Large intestine (tissue), 3 donors: ENCODE measurements around the gene SP6. TPM values are rescaled to one million over a fixed set of nuclear protein-coding genes. Genes with fewer than 3 reads are reported as not detected.

Experiments
- DNase-seq, 2 donors: peaks; one replicate each; pipeline versions ENCODE4 v3.0.0 to v3.0.0-alpha.2; 2013
- H3K27ac ChIP-seq: one replicate; pipeline ENCODE4 v1.5.1; 2013; ENCODE audit warnings: low read length
- H3K27me3 ChIP-seq: 2 replicates; pipeline ENCODE4 v1.6.1; 2013; ENCODE audit warnings: low read length; ENCODE audit not compliant: control insufficient read depth, insufficient read depth
- H3K36me3 ChIP-seq: 2 replicates; pipeline ENCODE4 v1.6.1; 2013; ENCODE audit warnings: low read length; ENCODE audit not compliant: control insufficient read depth, insufficient read depth
- H3K4me1 ChIP-seq: one replicate; pipeline ENCODE4 v1.6.1; 2013; ENCODE audit warnings: low read length; ENCODE audit not compliant: control insufficient read depth, insufficient read depth
- H3K4me3 ChIP-seq: one replicate; pipeline ENCODE4 v1.5.1; 2013; ENCODE audit warnings: low read length
- H3K9me3 ChIP-seq: one replicate; pipeline ENCODE4 v1.6.1; 2013; ENCODE audit warnings: mild to moderate bottlenecking, low read depth, low read length, moderate library complexity; ENCODE audit not compliant: control insufficient read depth
- WGBS: methylation state at CpG from one replicate; pipeline ENCODE4 v1.1.5; 2013; ENCODE audit warnings: low lambda C conversion rate; ENCODE audit not compliant: insufficient coverage; 5-methylcytosine and 5-hydroxymethylcytosine counted together
- polyA plus RNA-seq: library from polyadenylated mRNA; unstranded; fragments of 120-200 nt; gene quantifications from one replicate; pipeline ENCODE4 v1.2.1, GENCODE V29; 2013

SP6 gene
- polyA plus RNA-seq, 1 donor, result 1.4 TPM

DNA sequence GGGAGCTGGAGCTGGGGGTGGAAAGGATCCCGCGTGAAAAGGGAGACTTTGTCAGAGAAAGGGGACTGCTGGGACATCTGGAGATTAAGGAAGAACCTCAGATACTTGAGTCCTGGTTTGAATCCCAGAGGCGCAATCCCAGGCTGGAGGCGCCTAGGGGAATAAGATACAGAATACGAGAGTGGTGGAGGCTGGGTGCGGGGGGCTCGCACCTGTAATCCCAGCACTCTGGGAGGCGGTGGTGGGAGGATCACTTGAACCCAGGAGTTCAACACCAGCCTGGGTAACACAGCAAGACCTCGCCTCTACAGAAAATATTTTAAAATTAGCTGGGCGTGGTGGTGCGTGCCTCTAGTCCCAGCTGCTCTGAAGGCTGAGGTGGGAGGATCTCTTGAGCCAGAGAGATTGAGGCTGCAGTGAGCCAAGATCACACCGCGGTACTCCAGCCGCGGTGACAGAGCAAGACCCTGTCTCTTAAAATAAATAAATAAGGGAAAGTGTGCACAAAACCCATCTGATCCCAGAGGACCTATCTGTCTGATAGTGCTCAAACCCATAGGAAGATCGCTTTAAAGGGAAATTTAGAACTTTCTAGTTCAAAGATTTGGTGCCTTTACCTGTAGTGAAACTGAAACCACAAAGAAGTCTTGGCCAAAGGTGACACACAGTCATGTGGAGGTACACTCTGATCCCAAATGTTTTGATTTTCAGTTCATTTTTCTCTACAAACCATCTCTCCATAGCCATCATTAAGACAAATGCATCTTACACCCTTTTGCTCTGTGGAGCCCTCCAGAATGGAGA is 9.3 kb downstream of the SP6 start:
- no CpG with 5 or more reads among the region's 16 CpGs for WGBS
- Histone ChIP-seq H3K36me3 (peaks cover 23% of the 10 kb centered on the region), H3K4me1 (peaks cover 65% of the 10 kb centered on the region), H3K4me3 (no peak overlapping the region), H3K27me3 (peaks cover 9% of the 10 kb centered on the region), H3K9me3 (no peaks in the 10 kb centered on the region), H3K27ac (peak overlapping the region; percentile 76)
- DNase-seq, result peak in 1 of 2 donors; percentile 49

DNA sequence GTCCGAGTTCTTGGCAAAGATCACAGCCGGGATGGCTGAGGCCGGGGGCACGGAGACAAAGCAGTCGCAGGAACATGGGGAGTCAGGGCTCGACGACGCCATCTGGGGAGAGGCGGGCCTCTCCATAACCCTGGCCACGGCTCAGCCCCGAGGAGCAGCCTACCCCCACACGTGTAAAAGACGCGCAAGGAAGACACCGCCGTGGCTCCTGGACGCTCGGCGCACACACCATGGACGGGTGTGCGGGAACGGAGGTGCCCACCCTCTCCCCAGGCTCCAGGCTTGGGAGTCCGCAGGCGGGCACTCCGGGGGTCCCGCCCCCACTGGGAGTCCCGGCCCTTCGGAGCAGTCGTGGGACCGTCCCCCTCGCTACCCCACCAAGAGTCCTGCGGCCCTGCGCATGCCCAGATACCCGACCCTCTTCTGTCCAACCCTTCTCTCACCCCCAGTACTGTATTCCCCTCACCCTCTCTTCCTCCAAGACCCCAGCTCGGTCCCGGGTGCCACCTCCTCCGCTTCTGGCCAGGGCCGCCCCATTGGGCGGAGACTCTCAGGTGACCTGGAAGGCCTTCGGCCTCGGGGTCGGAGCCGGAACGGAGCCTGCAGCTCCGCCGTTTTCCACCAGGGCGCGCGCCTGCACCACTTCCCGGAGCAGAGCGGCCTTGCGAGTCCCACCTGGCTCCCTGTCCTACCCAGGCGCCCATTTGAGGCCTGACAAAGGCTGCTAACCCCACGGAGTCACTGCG is 10.0 kb downstream of the SP6 start, which contains the start of gene SCRN2:
Gene SCRN2 (minus strand): TSS at position 532 of the 746 bp plus-strand sequence. CDS start 430 bp downstream, at position 102.
- H3K4me1 ChIP-seq, result peaks cover 65% of the 10 kb centered on the region
- H3K9me3 ChIP-seq, result no peaks in the 10 kb centered on the region
- peaks cover 2% of the 10 kb centered on the region for H3K27me3 ChIP-seq
- DNase-seq, result peak; percentile 87 to 94
- no CpG with 5 or more reads among the region's 55 CpGs for WGBS
- peak within 1 kb of the TSS; percentile 76 for H3K27ac ChIP-seq
- peaks cover 31% of the 10 kb centered on the region for H3K36me3 ChIP-seq
- H3K4me3 ChIP-seq, result peak within 1 kb of the TSS; percentile 96

DNA sequence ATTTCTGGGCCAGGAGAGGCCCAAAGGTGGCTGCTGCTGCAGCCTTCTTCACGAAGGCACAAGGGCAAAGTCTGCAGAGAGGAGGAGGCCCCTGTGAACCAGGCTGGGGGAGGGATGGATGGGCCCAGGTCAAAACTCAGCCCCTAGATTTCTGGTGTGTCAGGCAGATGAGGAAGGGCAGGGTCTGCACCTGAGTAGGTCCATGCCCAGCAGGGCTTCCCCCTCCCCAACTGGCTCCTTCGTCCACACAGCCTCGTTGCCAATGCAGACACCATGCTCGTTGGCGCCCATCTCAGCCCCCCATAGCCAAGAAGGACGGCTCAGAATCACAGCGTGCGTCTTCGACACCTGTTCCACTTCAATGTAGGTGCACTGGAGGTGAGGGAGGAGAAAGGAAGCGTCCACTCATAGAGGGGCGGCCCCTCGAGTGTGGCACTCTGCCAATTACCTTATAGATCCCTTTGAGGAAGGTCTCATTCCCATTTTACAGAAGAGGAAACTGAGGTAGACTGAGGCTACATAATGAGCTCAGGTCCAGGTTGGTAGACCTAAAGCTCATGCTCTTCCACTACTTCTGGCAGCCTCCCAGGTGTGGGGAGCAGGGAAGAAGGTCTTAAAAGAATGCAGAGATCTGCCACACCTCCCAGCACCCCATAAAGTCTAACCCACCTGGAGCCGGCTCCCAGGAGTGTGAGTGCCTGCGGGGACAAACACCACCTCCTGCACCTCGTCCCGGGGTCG is 10.8 kb downstream of the SP6 start:
- Histone ChIP-seq H3K4me3 (peak overlapping the region; percentile 96), H3K36me3 (peaks cover 38% of the 10 kb centered on the region), H3K9me3 (no peaks in the 10 kb centered on the region), H3K27me3 (peaks cover 2% of the 10 kb centered on the region), H3K4me1 (peaks cover 65% of the 10 kb centered on the region), H3K27ac (peak overlapping the region; percentile 76)
- no CpG with 5 or more reads among the region's 17 CpGs for WGBS
- DNase-seq, result peak; percentile 38 to 71

DNA sequence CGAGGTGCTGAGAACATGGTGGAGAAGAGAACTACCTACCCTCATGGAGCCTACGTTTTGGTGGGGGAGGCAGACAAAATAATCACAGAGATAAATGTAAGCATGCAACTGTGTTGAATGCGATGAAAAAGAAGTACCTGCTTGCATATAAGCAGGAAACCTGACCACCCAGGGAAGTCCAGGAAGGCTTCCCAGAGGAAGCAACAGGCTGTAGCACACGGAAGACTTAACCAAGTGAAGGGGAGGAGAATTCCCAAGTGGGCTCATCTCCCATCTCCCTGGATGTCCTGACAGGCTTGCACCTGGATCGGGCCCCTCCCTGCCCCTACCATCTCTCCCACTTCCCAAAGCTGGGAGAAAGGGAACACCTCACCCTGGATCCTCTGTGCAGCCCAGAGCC is 11.9 kb downstream of the SP6 start:
- Histone ChIP-seq H3K4me1 (peaks cover 55% of the 10 kb centered on the region), H3K4me3 (no peak overlapping the region), H3K27ac (no peak overlapping the region), H3K27me3 (no peaks in the 10 kb centered on the region), H3K9me3 (no peaks in the 10 kb centered on the region), H3K36me3 (peaks cover 40% of the 10 kb centered on the region)
- DNase-seq, result no peak
- WGBS, result no CpG with 5 or more reads among the region's 5 CpGs

DNA sequence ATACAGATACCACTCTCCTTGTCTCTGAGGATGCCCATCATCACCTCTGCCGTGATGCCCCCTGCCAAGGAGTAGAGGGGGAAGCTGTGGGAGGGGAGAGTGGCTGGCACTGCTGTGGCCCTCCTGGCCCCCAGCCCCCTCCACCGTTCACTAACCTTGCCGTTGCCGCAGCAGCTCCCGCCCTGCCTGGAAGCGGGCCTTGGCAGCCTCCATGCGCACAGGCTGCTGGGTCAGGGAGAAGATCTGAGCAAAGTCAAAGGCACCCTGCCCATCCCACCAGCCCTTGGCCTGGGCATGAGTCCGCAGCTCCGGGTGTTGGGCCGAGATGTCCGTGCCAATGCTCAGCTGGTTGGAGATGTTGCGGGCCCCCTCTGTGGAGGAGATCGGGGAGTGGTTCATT is 12.3 kb downstream of the SP6 start:
- peaks cover 50% of the 10 kb centered on the region for H3K4me1 ChIP-seq
- H3K36me3 ChIP-seq, result peaks cover 40% of the 10 kb centered on the region
- no peak overlapping the region for H3K27ac ChIP-seq
- no peaks in the 10 kb centered on the region for H3K9me3 ChIP-seq
- H3K4me3 ChIP-seq, result no peak overlapping the region
- DNase-seq, result no peak
- WGBS, result no CpG with 5 or more reads among the region's 13 CpGs
- H3K27me3 ChIP-seq, result no peaks in the 10 kb centered on the region

DNA sequence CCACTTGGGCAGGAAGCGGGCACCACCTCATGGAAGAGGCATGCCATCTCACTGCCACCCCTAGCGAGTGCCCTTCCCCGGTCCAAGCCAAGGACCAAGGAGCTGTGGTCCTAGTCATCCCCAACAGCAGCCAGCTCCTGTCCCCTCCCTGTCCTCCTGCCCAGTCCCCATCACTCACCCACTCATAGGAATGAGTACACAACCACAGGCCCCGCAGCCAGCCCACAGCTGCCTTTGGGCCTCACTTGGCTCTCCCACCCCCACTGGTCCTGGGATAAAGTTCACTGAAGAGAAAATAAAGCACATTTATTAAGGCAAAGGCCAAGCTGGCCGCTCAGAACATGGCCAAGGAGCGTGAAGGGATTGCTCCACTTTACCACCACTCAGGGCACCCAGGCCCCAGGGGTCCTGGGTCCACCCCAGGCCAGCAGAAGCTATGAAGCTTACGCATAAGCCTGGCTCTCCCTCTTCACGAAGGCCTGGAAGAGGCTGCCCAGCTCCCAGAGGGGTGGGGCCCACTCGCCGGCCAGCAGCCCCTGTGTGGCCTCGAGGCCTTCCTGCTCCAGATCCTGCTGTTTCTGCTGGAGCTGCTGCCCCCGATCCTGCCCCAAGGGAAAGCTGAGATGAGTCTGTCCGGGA is 13.4 kb downstream of the SP6 start:
- Histone ChIP-seq H3K9me3 (no peaks in the 10 kb centered on the region), H3K36me3 (peaks cover 40% of the 10 kb centered on the region), H3K4me3 (no peak overlapping the region), H3K27ac (peak overlapping the region; percentile 5), H3K27me3 (no peaks in the 10 kb centered on the region), H3K4me1 (peaks cover 41% of the 10 kb centered on the region)
- no CpG with 5 or more reads among the region's 13 CpGs for WGBS
- peak; percentile 70 for DNase-seq

DNA sequence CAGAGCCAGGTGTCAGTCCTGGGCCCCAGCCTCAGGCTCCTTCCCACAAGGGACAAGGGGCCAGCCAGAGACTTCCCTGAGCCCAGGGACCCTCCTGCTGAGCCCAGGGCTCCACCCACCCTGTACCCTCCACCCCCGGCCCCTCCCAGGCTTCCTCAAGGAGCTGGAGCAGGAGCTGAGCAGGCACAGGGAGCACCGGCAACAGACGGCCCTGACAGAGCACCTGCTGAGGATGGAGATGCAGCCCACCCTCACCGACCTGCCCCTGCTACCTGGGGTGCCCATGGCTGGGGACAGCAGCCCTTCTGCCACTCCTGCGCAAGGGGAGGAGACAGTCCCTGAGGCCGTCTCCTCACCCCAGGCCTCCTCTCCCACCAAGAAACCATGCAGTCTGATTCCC is 14.4 kb downstream of the SP6 start:
- H3K9me3 ChIP-seq, result no peaks in the 10 kb centered on the region
- peaks cover 40% of the 10 kb centered on the region for H3K36me3 ChIP-seq
- WGBS, result no CpG with 5 or more reads among the region's 6 CpGs
- H3K4me1 ChIP-seq, result peaks cover 39% of the 10 kb centered on the region
- DNase-seq, result no peak
- no peaks in the 10 kb centered on the region for H3K27me3 ChIP-seq
- no peak overlapping the region for H3K4me3 ChIP-seq
- H3K27ac ChIP-seq, result no peak overlapping the region

DNA sequence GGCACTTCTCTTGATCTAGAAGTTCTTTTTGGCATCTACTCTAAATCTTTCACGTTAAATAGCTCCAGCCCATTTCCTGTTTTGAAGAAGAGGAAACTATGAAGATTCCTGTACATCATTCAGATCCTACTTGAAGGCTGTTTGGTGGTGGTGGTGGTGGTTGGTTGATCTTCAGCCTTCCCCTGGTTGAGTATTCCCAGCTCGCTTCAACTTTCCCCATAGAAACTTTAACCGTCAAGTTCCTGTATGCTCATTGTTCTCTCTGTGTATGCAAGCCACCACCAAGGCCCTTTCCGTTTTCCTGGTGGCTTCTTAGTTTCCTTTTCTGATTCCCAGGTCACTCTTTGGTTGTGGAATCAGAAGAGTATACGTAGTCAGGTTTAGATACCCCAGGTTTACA is 16.2 kb downstream of the SP6 start:
- 80% methylated on average over 1 of the region's 5 CpGs for WGBS
- no peak for DNase-seq
- no peaks in the 10 kb centered on the region for H3K27me3 ChIP-seq
- peaks cover 42% of the 10 kb centered on the region for H3K4me1 ChIP-seq
- H3K27ac ChIP-seq, result no peak overlapping the region
- peaks cover 40% of the 10 kb centered on the region for H3K36me3 ChIP-seq
- no peaks in the 10 kb centered on the region for H3K9me3 ChIP-seq
- H3K4me3 ChIP-seq, result no peak overlapping the region

DNA sequence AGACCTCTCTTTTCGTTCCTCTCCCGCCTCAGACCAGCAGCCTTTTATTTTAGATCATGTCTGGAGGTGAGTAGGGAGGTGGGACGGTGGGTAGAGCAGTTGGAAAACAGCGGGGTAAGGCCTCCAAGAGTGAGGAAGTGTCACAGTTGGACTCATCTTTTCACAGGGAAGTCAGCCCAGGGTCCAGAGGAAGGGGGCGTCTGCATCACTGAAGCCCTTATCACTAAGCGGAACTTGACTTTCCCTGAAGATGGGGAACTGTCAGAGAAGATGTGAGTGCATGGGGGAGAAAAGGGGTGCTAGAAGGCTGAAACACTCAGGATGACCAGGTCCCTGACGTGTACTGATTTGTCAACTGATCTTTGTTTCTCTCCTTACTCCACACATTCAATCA is 19.0 kb downstream of the SP6 start:
- no peaks in the 10 kb centered on the region for H3K27me3 ChIP-seq
- H3K4me1 ChIP-seq, result peaks cover 18% of the 10 kb centered on the region
- H3K9me3 ChIP-seq, result no peaks in the 10 kb centered on the region
- no peak overlapping the region for H3K27ac ChIP-seq
- peak overlapping the region; percentile 79 for H3K4me3 ChIP-seq
- H3K36me3 ChIP-seq, result peaks cover 34% of the 10 kb centered on the region
- no CpG with 5 or more reads among the region's 7 CpGs for WGBS
- DNase-seq, result no peak
